GM10248 (cell line): ENCODE results near the gene RCAN2.

Experiments used
- CTCF ChIA-PET: fragments of 300-600 bp; sonication (Branson Sonifier 250); formaldehyde crosslinking; extraction: SDS; loops from one replicate; lab custom pipeline; 2021; ENCODE audit warnings: antibody characterized with exemption; lab: Yijun Ruan, JAX
- POLR2A ChIA-PET: fragments of 350-650 bp; sonication (Branson Sonifier 250); formaldehyde crosslinking; extraction: SDS; loops from one replicate; lab custom pipeline; 2020; ENCODE audit warnings: antibody characterized with exemption; lab: Yijun Ruan, JAX
- DNase-seq: peaks from one replicate; pipeline ENCODE4 v3.0.0; 2012; ENCODE audit errors: extremely low spot score
- TF ChIP-seq, protein P1 (sequence below): IDR thresholded peaks from 2 replicates; pipeline ENCODE4 v1.5.1; 2012; ENCODE audit warnings: mild to moderate bottlenecking, low read depth; ENCODE audit errors: extremely low read depth, missing control alignments, control extremely low read depth

RCAN2 gene

DNA sequence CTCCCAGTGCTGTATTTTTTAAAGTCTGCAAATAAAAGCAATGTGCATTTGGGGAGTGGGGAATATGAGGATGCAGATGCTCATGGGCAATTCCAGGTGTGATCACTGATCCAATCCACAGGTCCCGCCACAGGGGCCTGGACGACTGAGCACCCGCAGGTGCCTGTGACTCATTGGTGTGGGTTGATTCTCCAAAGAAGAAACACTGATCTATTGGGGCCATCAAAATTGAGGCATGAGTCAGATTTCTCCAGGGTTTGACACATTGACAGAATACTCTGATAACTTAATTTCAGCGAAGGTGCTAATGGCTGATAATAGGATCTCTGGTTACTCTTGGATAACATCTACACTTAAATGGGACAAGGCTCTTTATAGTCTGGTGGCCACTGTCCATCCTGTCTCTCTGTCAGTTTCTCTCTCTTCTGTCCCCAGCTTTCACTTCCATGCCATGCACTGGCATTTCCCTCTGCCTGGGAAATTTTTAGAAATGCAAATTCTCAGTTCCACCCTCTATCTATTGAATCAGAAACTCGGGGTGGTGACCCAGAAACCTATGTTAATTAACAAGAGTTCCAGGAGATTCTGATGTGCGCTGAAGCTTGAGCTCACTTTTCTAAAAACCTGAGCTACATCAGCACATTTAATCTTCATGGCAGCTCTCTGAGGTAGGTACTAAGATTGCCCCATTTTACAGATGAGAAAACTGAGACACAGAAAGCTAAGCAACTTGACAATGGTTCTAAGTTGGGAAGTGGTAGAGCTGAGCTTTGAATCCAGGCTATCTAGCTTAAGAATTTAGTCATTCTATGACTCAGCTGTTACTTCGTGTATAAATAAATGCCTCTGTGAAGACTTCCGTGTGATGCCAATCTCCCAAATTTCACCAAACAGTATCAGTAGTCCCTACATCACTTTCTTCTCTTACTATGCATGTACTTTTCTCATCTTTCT, 10.2 kb upstream of the RCAN2 start:
- TF ChIP-seq, protein P1, sequence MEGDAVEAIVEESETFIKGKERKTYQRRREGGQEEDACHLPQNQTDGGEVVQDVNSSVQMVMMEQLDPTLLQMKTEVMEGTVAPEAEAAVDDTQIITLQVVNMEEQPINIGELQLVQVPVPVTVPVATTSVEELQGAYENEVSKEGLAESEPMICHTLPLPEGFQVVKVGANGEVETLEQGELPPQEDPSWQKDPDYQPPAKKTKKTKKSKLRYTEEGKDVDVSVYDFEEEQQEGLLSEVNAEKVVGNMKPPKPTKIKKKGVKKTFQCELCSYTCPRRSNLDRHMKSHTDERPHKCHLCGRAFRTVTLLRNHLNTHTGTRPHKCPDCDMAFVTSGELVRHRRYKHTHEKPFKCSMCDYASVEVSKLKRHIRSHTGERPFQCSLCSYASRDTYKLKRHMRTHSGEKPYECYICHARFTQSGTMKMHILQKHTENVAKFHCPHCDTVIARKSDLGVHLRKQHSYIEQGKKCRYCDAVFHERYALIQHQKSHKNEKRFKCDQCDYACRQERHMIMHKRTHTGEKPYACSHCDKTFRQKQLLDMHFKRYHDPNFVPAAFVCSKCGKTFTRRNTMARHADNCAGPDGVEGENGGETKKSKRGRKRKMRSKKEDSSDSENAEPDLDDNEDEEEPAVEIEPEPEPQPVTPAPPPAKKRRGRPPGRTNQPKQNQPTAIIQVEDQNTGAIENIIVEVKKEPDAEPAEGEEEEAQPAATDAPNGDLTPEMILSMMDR: no peak
- no peak for DNase-seq
- ChIA-PET CTCF (no interaction called here), POLR2A (no interaction called here)

DNA sequence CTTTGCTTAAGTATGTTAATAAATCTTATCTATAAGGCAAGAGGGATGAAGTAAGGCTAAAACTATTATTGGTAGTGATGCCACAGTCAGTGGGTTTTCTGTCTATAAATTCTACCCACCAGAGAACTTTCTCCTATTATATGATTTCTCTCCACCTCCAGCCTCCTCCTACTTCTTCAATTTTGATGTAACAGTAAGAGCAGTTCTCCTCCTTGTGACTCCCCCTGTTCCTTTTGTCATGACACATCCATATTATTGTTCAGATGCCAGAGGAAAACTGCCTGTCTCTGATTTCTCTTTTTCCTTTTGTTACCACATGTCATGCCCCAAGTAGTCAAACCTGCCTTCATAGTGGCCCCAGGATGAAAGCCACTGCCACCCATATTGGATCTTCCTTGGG, 9.1 kb upstream of the RCAN2 start:
- DNase-seq: no peak
- CTCF ChIA-PET: interaction anchor here (1.3 kb wide), 1 partner anchor 17 kb away, joined by 3 read pairs; no protein-coding TSS in a partner anchor
- POLR2A ChIA-PET: no interaction called here
- TF ChIP-seq, protein P1: no peak

DNA sequence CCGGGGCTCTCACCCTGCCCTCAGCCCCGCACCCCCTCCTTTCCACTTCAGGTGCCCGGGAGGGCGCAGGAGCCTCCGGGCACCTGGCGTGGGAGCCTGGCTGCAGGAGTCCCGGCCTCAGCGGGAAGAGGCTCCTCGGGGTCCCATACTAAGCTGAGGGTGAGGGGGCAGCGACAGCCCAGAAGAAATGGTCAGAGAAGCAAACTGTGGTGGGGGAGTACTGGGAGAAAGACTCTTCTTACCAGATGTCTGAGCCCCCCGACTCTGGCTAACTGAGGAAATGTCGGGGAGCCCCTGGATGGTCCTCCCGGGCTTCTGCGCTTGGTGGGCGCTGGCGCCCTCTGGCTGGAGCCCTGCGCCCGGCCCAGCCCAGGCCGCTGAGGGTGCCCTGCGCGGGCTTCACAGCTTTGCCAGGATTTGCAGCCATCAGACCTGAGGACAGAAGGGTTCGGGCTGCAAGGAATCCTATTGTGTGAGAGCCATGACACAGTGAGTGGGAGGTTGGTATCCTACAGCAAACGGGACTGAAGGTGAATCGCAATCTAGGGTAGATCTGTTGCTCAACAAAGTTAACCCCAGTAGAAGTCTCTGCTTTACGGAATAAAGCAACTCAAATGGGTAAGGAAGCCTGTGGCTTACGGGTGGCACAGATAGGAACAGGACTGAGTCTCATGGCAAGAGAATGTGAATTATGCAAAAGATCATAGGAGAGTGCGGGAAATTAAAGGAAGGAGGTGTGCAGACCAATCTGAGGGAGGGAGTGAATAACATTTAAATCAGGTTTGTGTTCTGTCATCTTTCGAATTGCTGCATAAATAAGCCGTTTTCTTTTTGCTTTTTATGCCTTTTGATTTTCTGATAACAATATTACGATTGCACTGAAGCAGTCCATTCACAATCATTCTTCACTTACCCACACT, 639 bp upstream of the RCAN2 start:
- CTCF ChIA-PET: interaction anchor here (1.0 to 1.4 kb wide), 4 partner anchors 14 to 272 kb away, joined by 3 to 8 read pairs (median 3); no protein-coding TSS in a partner anchor
- POLR2A ChIA-PET: no interaction called here
- peak; percentile 49 for DNase-seq
- TF ChIP-seq, protein P1: peak; percentile 54

DNA sequence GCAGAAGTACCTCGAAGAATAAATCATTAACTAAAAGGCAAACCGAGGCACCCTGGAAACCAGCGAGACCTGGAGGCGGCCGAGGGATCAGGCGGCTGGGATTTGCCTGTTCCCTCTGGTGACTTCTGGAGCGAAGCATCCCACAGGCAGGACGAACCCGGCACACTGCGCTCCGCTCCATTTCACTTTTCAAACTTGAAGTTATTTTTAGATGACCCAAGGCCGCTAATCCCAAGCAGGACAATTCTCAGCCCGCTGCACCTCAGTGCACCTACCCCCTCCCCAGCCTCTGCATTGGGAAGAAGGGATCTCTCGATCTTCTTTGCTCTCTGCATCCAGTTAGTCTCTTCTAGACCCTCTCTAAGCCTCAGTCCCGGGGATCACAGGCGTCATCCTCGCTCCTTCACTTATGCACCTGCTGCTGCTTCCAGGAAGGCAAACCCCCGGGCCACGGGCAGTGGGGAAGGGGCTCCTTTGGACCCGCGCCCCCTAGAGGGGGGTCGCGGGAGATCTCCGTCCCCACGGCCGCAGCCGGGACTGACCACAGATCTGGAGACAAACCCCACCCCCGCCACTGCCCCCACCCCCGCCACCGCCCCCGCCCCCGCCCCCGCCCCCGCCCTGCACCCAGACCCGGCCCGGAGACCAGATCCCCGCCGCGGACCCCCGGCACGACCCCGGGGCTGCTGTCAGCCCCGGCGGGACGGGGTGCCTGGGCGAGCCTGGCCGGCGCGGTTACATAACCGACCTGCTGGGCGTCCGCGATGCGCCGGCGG, 636 bp downstream of the RCAN2 start:
- peak; percentile 17 for DNase-seq
- TF ChIP-seq, protein P1: peak; percentile 15
- ChIA-PET POLR2A (no interaction called here), CTCF (interaction anchor here (1.0 to 1.4 kb wide), 3 partner anchors 15 to 270 kb away, joined by 3 to 8 read pairs (median 3); no protein-coding TSS in a partner anchor)

DNA sequence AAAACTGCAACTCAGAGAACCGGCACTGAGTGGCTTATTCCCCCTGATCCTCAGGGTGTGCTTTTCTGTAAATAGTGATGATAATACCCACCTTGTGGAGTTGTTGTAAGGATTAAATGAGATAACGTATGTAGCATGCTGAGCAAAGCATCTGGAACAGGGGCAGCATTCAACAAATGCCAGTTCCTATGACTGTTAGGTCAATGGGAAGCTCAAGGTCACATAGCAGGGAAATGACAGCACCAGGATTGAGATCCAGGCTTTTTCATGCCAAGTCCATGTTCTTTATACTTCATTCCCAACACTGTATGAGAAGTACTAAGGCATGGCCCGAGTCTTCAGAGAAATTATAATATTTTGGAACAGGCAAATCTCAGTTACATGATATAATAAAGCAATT, 5.1 kb downstream of the RCAN2 start:
- TF ChIP-seq, protein P1: no peak
- DNase-seq: no peak
- CTCF ChIA-PET: interaction anchor here (1.7 kb wide), 1 partner anchor 19 kb away, joined by 5 read pairs; no protein-coding TSS in a partner anchor
- POLR2A ChIA-PET: no interaction called here
